Activated T-helper 1 cell treated with Interleukin-2 at 50 U/mL for 16 hours (primary cell): ENCODE data around the gene FOXN3.

Experiments used
- DNase-seq: peaks from one replicate; pipeline ENCODE4 v3.0.0-alpha.2; 2020; ENCODE audit warnings: low read depth

Gene FOXN3

GRCh38 chr14:89430391-89431236, 13.6 kb upstream of the FOXN3 start:
- no peak for DNase-seq

GRCh38 chr14:89429199-89430181, 12.5 kb upstream of the FOXN3 start:
- no peak for DNase-seq

GRCh38 chr14:89428546-89429198, 11.6 kb upstream of the FOXN3 start:
- DNase-seq: no peak

GRCh38 chr14:89428173-89428523, 11.1 kb upstream of the FOXN3 start:
- DNase-seq: no peak

DNA sequence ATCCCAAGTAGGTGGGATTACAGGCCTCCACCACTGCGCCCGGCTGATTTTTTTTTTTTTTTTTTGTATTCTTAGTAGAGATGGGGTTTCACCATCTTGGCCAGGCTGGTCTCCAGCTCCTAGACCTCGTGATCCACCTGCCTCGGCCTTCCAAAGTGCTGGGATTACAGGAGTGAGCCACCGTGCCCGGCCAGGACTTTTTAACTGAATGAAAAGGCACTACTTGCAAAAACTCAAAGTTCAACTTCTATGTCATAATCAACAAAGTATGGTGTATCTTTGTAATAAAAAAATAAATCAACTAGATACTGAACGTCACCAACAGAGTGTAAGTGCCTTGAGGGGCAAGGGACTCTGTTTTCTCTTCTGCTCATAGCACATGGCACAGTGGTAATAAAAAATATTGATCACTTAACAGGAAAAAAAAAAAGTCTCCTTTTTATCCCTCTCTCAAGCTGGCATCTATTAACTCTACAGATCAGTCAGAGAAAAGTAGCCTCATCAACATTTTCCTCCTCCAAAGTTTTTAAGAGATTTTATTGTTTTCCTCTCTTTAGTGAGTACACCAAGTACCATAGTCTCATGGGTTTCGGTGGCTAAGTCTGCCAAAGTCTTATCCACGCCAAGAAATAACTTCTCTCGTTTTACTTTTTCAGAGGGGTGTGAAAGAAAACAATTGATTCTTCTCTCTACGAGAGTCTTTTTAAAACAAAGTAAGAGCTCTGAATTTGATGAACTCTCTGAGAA, 10.6 kb upstream of the FOXN3 start:
- DNase-seq: no peak

DNA sequence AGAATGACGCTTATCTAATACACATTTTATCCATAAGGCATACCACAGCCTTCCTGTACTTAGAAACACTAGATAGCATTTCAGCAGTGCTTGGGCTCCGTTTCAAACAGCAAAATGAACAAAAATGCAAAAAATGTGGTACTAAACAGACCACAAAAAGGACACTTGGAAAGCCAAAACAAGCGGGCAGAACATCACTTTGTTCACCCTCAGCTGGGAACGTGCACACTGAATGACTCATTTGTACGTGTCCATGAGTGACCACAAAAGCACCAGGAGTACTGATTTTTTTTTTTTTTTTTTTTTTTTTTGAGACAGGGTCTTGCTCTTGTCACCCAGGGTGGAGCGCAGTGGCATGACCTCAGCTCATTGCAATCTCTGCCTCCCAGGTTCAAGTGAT, 8.9 kb upstream of the FOXN3 start:
- no peak for DNase-seq

GRCh38 chr14:89424241-89424640, 7.2 kb upstream of the FOXN3 start:
- DNase-seq: no peak

GRCh38 chr14:89422952-89423345, 5.9 kb upstream of the FOXN3 start:
- no peak for DNase-seq

- no peak for DNase-seq
Measured at GRCh38 chr14:89422181-89422951, 5.3 kb upstream of the FOXN3 start.

DNA sequence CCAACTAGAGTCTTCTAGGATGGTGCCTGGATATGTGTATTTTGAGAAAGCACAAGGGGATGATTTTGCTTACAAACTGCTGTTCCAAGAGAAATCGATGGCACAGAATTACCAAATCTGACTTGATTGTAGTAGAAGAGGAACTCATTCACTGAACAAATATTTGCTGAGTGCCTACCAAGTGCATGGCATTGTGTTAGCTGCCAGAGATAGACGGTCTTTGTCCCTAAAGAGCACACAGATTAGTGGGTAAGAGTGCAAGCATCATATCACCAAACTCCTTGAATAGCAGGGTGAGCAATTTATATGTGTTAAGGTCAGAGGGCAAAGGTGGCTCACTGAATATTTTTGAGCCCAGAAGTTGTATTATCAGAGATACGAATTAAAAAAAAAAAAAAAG, 3.5 kb upstream of the FOXN3 start:
- DNase-seq: no peak

DNA sequence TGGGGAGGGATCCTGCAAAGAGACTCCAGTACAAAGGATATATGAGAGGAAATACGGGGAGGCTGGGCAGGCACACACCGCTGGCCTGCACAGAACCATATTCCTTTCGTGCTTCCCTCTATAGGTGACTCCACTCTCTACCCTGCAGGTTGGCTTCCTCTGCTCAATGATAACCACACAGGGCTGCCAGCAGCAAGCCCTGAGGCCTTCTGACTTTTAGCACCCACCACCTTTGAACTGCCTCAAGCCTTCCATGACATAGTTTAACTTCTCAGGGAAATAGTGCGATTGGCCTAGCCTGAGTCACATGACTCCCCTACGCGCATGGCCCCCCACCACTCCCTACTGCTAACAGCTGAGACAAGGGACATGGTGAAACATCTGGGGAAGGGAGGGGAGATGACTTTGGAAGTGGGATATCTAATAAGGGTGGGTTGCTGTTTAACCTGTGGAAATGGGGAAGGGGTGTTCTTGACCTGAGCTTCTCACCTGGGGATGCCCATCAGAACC, 3.0 kb upstream of the FOXN3 start:
- DNase-seq: no peak

GRCh38 chr14:89418976-89419375, 1.9 kb upstream of the FOXN3 start:
- DNase-seq: no peak

DNA sequence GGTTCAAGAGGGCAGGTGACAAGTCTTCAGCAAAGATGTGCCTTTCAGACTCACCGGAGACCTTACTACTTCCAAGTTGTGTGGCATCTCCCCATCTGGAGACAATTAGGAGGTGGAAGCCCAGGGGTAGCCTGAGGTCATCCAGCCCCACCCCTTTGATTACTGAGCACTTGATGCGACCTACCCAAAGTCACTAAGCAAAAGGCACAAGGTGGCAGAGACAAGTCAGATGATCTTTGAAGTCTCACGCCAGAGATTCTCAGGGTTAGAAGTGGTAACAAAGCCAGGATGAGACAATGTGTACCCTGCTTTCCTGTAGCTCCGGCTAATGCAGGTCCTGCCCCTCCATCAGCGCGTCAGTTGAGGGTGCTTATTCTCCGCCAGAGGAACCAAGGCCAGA, 1.4 kb upstream of the FOXN3 start:
- no peak for DNase-seq

DNA sequence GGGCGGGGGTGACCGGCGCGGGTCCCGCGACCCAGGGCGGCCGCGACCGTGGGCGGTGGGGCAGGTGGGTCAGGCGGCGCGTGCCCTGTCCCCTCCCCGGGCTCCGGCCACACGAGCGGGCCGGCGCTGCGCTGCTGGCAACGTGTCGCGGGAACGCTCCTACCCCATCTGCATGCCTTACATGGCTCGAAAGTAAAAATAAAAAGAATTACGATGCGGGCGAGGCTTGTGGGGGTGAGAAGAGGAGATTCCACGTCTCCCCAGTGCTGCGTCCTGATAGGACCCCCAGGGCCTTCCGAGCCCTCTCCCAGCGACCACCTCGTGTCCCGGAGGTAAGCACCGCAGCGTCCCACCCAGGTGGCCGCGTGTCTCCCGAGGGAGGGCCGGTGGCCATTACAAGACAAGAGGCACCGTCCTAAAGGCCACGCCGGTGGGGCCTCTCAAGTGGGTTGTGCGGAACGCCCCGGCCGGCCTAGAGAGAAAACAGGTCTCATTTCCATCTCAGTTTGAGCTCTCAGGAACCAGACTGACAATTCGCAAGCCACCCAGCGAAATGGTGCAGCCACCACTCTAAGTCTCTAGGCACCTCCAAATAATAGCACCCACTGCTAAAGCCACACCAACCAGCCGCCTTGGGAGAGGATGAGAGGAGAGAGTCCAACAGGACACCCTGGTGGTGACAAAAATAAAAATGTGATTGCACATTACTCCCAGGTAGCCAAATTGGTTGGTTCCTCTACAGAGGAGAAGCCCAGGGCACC, 612 bp upstream of the FOXN3 start:
- DNase-seq: peak; percentile 51

DNA sequence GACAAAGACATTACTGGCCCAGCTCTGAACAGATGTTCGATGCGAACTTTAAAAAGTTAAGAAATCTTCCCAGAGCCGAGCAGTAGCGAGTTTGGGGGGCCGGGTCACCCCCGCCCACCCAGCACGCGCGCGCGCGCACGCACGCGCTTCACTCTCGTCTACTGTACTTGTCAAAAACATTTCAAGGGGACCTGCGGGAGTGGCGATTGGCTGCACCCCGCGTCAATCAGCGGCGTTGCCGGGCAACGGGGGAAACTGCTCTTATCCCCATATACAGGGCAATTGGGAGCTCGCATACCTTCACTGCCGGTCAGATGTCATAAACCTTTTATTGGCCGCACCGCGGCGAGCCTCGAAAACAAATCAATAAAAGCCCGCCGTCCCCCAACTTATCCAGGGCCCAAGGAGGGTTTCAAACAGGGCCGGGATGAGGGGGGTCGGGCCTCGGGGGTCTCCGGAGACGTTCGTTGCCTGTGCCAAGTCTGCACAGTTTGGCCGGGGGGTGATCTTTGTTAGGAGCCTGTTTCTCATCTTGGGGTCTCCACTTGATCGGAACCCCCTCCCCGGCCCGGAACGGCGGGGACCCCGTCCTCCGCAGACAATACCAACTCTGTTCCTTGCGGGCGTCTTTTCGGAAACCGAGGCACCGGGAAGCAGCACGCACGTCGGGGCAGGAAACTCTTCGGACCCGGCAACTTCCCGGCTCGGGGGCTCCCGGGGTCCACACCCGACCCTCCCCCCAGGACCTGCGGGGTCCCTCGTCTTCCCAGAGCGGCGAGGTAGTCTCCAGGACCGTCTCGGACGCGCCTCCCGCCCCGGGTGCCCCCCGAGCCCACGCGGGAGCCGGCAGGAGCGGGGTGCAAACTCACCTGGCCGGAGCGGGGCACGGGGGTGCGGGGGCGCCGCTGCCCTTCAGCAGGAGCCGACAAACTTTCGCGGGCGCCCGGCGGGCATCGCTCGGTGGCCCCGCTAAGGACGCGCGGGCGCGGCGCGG, 734 bp downstream of the FOXN3 start:
- peak; percentile 98 for DNase-seq

- DNase-seq: no peak
Measured at GRCh38 chr14:89415159-89415558, 1.9 kb downstream of the FOXN3 start.

DNA sequence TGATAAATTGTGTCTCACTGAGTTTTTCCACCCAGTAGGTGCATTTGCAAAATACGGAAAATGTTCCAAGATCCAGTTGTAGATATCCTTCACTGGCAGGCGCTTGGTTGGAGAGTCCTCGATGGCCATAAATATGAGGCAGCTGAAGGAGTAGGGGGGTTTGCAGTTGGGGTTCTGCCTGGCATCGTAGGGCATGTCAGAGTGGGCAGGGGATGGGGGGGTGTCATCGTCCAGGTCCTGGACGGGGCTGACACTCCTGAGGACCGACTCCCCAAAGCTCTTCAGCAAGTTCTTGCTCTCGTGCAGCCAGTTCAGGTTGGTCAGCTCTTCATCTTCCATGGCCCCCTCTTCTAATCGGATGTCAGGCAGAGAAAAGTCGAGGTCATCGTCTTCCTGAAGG, 5.1 kb downstream of the FOXN3 start:
- no peak for DNase-seq

GRCh38 chr14:89409961-89410360, 7.1 kb downstream of the FOXN3 start:
- DNase-seq: no peak
